ENCODE results near the gene P3H1.

GRCh38 chr1:42753070-42753469, 13.8 kb downstream of the P3H1 start:
- TF ChIP-seq, protein P1, sequence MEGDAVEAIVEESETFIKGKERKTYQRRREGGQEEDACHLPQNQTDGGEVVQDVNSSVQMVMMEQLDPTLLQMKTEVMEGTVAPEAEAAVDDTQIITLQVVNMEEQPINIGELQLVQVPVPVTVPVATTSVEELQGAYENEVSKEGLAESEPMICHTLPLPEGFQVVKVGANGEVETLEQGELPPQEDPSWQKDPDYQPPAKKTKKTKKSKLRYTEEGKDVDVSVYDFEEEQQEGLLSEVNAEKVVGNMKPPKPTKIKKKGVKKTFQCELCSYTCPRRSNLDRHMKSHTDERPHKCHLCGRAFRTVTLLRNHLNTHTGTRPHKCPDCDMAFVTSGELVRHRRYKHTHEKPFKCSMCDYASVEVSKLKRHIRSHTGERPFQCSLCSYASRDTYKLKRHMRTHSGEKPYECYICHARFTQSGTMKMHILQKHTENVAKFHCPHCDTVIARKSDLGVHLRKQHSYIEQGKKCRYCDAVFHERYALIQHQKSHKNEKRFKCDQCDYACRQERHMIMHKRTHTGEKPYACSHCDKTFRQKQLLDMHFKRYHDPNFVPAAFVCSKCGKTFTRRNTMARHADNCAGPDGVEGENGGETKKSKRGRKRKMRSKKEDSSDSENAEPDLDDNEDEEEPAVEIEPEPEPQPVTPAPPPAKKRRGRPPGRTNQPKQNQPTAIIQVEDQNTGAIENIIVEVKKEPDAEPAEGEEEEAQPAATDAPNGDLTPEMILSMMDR (conservative IDR thresholded peaks at IDR 0.05; ENCODE audit: low read depth, low read length) = no peak
- TF ChIP-seq EZH2 (IDR thresholded peaks at IDR 0.05; ENCODE audit: borderline replicate concordance, low read depth, low read length, poor library complexity, severe bottlenecking) = no peak
